ENCODE data around the gene TMEM269. TPM values are rescaled to one million over a fixed set of nuclear protein-coding genes. Genes with fewer than 3 reads are reported as not detected.

TMEM269 gene
- total RNA-seq, 1 donor = 0.09 TPM

DNA sequence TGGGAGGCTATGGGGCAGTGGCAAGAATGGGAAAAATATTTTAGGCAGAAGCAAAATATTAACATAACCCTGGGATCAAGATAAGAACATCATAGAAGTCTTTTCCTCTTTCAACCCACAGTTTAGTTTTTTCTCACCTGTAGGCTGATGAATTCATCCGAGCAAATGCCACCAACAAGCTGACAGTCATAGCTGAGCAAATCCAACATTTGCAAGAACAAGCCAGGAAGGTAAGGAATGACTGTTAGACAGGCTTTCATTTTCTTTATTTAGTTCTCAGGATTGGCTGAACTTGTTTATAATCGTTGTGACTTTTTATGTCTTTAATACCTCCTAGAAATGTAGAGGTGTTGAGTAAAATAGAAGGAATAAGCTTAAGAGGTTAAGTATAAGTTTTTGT lies 11.4 kb upstream of the TMEM269 start:
- H3K4me3 ChIP-seq (ENCODE audit: low read depth, low read length) = no peak overlapping the region
- TF ChIP-seq, protein P1, sequence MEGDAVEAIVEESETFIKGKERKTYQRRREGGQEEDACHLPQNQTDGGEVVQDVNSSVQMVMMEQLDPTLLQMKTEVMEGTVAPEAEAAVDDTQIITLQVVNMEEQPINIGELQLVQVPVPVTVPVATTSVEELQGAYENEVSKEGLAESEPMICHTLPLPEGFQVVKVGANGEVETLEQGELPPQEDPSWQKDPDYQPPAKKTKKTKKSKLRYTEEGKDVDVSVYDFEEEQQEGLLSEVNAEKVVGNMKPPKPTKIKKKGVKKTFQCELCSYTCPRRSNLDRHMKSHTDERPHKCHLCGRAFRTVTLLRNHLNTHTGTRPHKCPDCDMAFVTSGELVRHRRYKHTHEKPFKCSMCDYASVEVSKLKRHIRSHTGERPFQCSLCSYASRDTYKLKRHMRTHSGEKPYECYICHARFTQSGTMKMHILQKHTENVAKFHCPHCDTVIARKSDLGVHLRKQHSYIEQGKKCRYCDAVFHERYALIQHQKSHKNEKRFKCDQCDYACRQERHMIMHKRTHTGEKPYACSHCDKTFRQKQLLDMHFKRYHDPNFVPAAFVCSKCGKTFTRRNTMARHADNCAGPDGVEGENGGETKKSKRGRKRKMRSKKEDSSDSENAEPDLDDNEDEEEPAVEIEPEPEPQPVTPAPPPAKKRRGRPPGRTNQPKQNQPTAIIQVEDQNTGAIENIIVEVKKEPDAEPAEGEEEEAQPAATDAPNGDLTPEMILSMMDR (IDR thresholded peaks at IDR 0.05; ENCODE audit: insufficient read depth, low read length) = no peak
- DNase-seq (ENCODE audit: low read depth) = no peak

DNA sequence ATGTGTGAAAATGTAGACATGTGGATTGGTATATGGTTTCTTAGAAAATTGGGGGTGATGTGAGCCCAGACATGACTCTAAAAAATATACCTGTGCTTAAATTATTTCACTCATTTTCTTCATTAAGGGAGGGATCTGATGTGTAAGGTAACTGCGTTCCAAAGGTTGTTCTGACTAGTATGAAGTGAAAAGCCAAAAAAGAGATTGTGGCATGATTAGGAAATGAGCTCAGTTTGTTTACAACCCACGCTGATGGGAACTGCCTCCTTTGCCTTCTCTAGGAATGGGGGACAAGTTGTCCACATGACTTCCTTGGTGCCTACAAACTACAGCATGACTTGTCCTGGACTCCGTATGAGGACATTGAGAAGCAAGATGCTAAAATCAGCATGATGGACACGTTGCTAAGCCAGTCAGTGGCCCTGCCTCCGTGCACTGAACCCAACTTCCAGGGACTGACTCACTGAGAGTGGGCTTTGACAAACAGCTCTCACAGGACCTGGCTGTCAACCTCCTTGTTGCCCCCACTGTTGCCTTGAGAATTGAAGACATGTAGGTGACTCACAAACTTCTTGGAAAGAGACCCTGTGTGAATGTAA lies 9.8 kb upstream of the TMEM269 start:
- H3K4me3 ChIP-seq (ENCODE audit: low read depth, low read length) = no peak overlapping the region
- no peak for DNase-seq (ENCODE audit: low read depth)
- TF ChIP-seq, protein P1 (IDR thresholded peaks at IDR 0.05; ENCODE audit: insufficient read depth, low read length) = no peak

DNA sequence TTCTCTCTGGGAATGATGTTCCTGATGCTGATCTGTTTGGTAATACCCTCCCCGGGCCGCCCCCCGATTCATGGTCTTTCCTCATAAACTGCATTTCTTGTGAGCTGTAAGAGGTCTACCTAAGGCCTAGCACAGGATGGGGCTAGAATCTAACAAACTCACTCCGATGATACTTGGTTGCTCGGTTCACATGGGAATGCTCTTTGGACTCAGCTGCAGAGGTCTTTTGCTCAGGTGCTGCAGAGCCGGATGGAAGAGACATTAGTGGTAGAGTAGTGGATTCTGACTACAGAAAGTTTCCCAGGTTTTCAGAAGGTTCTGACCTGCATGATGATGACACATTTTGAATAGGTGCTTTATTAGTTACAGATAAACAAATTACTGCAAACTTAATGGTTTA lies 8.3 kb upstream of the TMEM269 start:
- TF ChIP-seq, protein P1 (IDR thresholded peaks at IDR 0.05; ENCODE audit: insufficient read depth, low read length) = no peak
- DNase-seq (ENCODE audit: low read depth) = no peak
- H3K4me3 ChIP-seq (ENCODE audit: low read depth, low read length) = no peak overlapping the region

DNA sequence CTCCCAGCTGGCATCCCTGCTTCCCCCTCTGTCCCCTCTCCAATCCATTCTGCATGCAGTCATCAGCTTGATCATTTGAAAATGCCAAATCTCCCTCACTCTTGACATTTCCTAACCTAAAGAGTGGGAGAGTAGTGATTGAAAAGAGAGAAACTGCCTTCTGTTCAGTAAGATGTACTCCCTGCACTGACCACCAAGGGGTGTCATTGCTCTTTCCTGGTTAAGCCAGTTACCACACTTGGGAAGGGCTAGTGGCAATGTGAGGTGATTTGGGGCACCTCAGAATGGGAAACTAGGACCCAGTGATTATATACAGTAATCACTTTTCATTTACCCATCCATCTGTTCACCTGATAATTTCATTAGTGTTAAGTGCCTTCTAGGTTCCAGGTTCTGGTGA lies 6.9 kb upstream of the TMEM269 start:
- TF ChIP-seq, protein P1 (IDR thresholded peaks at IDR 0.05; ENCODE audit: insufficient read depth, low read length) = peak; percentile 78
- DNase-seq (ENCODE audit: low read depth) = peak; percentile 52
- no peak overlapping the region for H3K4me3 ChIP-seq (ENCODE audit: low read depth, low read length)

DNA sequence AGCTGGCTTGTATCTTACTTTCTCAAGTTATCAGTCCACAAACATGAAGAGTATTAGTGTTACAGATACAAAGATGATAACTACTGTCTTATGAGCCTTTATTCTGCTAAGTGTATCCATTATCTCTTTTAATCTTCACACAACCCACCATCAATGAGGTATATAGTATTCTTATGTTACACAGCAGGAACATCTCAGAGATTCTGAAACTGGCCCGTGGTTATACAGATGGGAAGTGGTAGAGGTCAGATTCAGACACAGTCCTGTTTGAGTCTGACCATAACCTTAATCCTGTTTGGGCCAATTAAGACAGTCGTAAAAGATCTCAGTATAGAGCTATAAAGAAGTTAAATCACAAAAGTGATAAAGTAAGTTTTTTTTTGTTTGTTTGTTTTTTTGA lies 5.1 kb upstream of the TMEM269 start:
- DNase-seq (ENCODE audit: low read depth) = no peak
- TF ChIP-seq, protein P1 (IDR thresholded peaks at IDR 0.05; ENCODE audit: insufficient read depth, low read length) = no peak

DNA sequence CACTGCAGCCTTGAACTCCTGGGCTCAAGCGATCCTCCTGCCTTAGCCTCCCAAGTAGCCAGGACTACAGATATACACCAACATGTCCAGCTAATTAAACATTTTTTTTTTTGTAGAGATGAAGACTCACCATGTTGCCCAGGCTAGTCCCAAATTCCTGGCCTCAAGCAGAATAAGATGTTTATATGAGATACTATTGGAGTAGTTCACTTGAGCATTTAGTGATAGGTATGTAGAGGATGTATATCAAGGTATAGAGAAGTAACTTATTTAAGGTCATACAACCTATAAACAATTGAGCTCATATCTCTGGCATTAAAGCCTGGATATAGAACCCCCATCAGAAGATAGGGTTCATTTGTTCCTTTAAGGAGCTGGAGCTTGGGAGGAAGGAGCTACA lies 4.6 kb upstream of the TMEM269 start:
- TF ChIP-seq, protein P1 (IDR thresholded peaks at IDR 0.05; ENCODE audit: insufficient read depth, low read length) = no peak
- DNase-seq (ENCODE audit: low read depth) = no peak
- H3K4me3 ChIP-seq (ENCODE audit: low read depth, low read length) = no peak overlapping the region

More for the DNA sequence above, 5.1 kb upstream of the TMEM269 start:
- H3K4me3 ChIP-seq (ENCODE audit: low read depth, low read length) = no peak overlapping the region

DNA sequence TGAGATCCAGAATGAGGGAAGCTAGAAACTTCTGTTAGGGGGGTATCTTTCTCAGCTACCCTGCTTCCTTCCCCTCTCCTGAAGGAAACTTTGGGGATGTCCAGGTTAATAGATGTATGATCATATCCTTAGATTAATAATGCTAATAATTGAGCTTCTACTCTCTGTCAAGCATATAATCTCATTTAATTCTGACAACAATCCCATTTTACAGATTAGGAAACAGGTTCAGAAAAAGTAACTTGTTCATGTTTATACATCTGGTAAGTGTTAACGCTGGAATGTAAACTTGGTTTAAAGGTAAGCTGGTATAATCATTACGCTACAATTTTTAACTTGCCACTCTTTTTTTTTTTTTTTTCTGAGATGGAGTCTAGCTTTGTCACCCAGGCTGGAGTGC lies 1.7 kb upstream of the TMEM269 start:
- H3K4me3 ChIP-seq (ENCODE audit: low read depth, low read length) = no peak overlapping the region
- TF ChIP-seq, protein P1 (IDR thresholded peaks at IDR 0.05; ENCODE audit: insufficient read depth, low read length) = no peak
- DNase-seq (ENCODE audit: low read depth) = no peak
